Inferior parietal cortex (tissue), 1 donor: ENCODE results near the gene DNAJC4.

Experiments used
- DNase-seq: peaks from one replicate; pipeline ENCODE4 v3.0.0-alpha.2; 2016; ENCODE audit errors: extremely low spot score

The DNAJC4 gene

DNA sequence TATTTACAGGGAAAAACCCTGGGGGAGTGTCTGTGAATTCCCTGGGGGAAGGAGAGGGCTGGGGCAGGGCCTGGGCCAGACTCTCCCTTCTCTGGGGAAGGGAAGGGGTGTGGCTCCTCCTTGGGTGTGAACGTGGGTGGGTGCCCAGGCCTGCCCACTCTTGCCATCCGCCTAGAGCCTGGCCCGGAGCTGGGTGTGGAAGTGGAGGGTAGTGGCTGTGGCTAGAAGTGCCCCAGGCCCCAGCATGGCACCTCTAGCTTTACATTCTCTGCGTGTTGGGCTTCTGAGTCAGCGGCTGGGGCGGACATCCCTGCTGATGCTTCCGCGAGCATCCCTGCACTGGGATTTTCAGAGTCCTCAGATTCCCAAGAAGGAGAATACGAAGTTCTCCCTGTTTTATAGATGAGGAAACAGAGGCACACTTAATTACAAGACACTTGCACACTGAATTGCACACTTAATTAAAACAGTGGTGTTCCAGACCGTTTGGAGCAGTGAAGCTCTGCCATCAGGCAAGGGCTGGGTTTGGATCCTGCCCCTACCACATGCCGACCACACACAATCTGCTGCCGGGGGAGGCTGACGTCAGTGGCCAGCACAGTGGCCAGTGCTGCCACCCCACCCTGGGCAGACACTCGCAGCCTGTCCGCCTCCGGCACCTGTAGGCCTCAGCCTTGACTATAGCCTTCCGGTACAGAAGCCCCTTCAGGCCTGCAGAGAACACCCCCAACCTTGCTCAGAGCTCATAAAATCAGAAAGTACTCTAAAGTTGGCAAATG lies 46.5 kb downstream of the DNAJC4 start:
- DNase-seq: no peak

DNA sequence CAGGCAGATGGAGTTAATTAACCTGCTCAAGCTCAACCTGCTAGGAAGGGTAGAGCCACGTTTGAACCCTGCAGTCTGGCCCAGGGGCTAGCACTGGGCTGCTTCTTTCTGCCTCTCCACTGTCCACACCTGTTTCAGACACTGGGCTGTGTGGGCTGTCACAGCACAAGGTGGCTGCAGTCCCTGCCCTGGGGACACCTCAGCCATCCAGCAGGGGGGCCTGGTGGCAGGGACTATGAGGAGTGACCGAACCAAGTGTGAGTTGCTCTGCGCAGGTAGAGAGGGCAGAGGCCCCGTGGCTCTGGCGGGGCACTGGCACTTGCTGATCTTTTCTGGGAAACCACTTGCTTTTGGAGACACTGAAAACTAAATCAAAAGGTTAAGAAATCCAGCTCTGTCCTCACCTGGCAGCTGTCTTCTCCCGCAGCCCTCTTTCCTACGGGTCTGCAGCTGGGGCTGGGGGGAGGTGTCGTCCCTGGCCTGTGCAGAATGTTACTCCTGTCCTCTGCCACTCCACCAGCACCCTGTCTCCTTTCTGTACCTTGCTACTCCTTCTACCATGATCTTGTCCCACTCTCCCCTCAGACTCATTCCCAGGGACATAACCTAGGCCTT lies 48.3 kb downstream of the DNAJC4 start:
- DNase-seq: no peak

DNA sequence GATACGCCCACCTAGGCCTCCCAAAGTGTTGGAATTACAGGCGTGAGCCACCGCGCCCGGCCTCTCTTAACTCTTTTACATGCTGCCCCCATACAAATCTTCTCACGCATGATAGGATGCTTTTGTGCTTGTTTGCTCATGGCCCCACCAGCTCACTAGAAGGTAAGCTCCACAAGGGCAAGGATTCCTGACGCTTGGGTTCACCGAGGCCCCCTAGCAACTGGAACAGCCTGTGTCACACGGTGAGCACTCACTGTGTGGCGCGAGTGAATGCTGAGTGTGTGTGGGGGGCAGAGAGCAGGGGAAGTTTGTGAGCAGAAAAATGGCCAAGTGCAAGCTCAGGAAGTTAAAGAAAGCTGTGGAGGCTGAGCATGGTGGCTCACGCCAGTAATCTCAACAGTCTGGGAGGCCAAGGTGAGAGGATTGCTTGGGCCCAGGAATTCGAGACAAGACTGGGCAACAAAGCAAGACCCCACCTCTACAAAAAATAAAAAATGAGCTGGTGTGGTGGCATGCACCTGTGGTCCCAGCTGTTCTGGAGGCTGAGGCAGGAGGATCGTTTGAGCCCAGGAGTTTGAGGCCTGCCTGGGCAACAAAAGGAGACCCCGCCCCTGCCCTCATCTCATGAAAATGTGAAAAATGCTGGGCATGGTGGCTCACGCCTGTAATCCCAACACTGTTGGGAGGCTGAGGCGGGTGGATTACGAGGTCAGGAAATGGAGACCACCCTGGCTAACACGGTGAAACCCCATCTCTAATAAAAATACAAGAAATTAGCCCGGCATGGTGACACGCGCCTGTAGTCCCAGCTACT lies 51.8 kb downstream of the DNAJC4 start:
- DNase-seq: no peak

DNA sequence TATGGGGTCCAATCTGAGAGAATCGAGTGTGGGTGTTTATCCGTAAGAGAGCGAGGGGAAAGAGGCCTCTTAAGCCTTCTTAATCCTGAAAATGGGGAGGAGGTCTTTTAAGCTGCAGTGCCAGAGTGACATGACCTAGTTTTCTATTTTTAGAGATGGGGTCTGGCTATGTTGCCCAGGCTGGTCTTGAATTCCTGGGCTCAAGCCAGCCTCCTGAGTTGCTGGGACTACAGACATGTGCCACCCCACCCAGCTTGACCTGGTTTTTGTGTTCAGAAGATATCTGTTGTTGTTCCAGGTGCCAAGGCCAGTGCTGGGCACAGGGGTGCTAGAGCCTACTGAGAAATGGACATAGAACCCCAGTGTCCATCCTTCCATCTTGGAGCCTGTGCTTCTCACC lies 52.7 kb downstream of the DNAJC4 start:
- no peak for DNase-seq
